K562 (cell line): ENCODE data around the gene PEX5L. TPM values are rescaled to one million over a fixed set of nuclear protein-coding genes. Genes with fewer than 3 reads are reported as not detected.

Source experiments
- ATAC-seq: fragments of 200-7000 bp; cut with Tn5 transposase; 3 replicates; pipeline ENCODE4 v1.9.1; 2020; ENCODE audit warnings: moderate library complexity
- BruUV-seq: library from RNA; stranded (reverse); fragments of 400-500 nt; replicated peaks from 2 replicates; lab custom pipeline; 2021; lab: Mats Ljungman, UMichigan
- CTCF ChIA-PET: fragments of 300-600 bp; formaldehyde crosslinking; extraction: SDS; loops from one replicate; lab custom pipeline; 2021; ENCODE audit warnings: low intra/inter-chr PET ratio; lab: Yijun Ruan, JAX
- POLR2A ChIA-PET: fragments of 300-600, 350-650 bp; sonication (Branson Sonifier 250); formaldehyde crosslinking; extraction: SDS; loops from one replicate; lab custom pipeline; 2021; ENCODE audit warnings: antibody characterized with exemption, inconsistent platforms; lab: Yijun Ruan, JAX
- DNase-seq, 4 experiments: peaks; one replicate each; pipeline versions ENCODE4 v3.0.0 to v3.0.0-alpha.2; 2011 to 2018; ENCODE audit warnings: low spot score in 3 of 4, mixed read lengths in 3 of 4; ENCODE audit errors: extremely low read depth in 1 of 4
- FAIRE-seq: peaks from 2 replicates; lab custom pipeline; 2011; peaks lifted over from hg19 to GRCh38; lab: Jason Lieb, UNC
- H2AFZ ChIP-seq: 2 replicates; pipeline ENCODE4 v1.6.0; 2011; ENCODE audit warnings: low read depth, low read length, control low read depth, inconsistent platforms
- H3K27ac ChIP-seq: fragments of 200-600 bp; 3 replicates; pipeline ENCODE4 v1.8.0; 2011; ENCODE audit warnings: low read depth, mild to moderate bottlenecking, control low read depth, inconsistent platforms, low read length, moderate library complexity, mixed read lengths; ENCODE audit errors: extremely low read depth
- H3K27me3 ChIP-seq, 2 experiments: fragments of 300-600 bp in 1 of 2; 2 replicates in 1 of 2; 3 replicates in 1 of 2; pipeline versions ENCODE4 v1.6.0 to v1.8.0; 2011; ENCODE audit warnings: inconsistent platforms in 2 of 2, low read length in 2 of 2, mild to moderate bottlenecking in 1 of 2, mixed read lengths in 1 of 2, moderate library complexity in 1 of 2; ENCODE audit not compliant: control insufficient read depth in 2 of 2, insufficient read depth in 2 of 2
- H3K36me3 ChIP-seq: fragments of 300-600 bp; 3 replicates; pipeline ENCODE4 v1.8.0; 2011; ENCODE audit warnings: mild to moderate bottlenecking, low read length, inconsistent platforms; ENCODE audit not compliant: control insufficient read depth, insufficient read depth
- H3K4me1 ChIP-seq, 2 experiments: fragments of 200-600 bp in 1 of 2; replicated peaks in 1 of 2; 2 replicates in 1 of 2; 3 replicates in 1 of 2; pipeline versions ENCODE4 v1.5.1 to v1.8.0; 2011; ENCODE audit warnings: inconsistent platforms in 2 of 2, low read length in 2 of 2, mild to moderate bottlenecking in 1 of 2, mixed read lengths in 1 of 2, moderate library complexity in 1 of 2; ENCODE audit not compliant: control insufficient read depth in 2 of 2, insufficient read depth in 2 of 2
- H3K4me2 ChIP-seq: 2 replicates; pipeline ENCODE4 v1.6.1; 2011; ENCODE audit warnings: low read length, control low read depth, inconsistent platforms, mixed read lengths; ENCODE audit not compliant: insufficient read depth
- H3K4me3 ChIP-seq: fragments of 200-600 bp; sonication (generic), shearing (Covaris generic); 2 replicates; pipeline ENCODE4 v1.5.1; 2016; ENCODE audit warnings: control low read depth, inconsistent platforms
- H3K79me2 ChIP-seq: fragments of 200-600 bp; 3 replicates; pipeline ENCODE4 v1.8.0; 2011; ENCODE audit warnings: low read length, inconsistent platforms; ENCODE audit not compliant: control insufficient read depth, insufficient read depth
- H3K9ac ChIP-seq, 2 experiments: 2 replicates each; pipeline versions ENCODE4 v1.6.0 to v1.6.1; 2011; ENCODE audit warnings: low read depth in 2 of 2, low read length in 2 of 2, control low read depth in 1 of 2, inconsistent platforms in 1 of 2, mild to moderate bottlenecking in 1 of 2, mixed read lengths in 1 of 2; ENCODE audit not compliant: insufficient read depth in 1 of 2
- H3K9me1 ChIP-seq: one replicate; pipeline ENCODE4 v1.6.0; 2011; ENCODE audit warnings: inconsistent platforms, mild to moderate bottlenecking, low read length, moderate library complexity; ENCODE audit not compliant: control insufficient read depth, insufficient read depth
- H3K9me3 ChIP-seq: replicated peaks from 2 replicates; pipeline ENCODE4 v1.5.1; 2011; ENCODE audit warnings: low read depth, low read length, inconsistent platforms; ENCODE audit not compliant: control insufficient read depth, insufficient read depth
- H4K20me1 ChIP-seq: replicated peaks from 2 replicates; pipeline ENCODE4 v1.6.1; 2011; ENCODE audit warnings: low read length, inconsistent platforms, mixed read lengths; ENCODE audit not compliant: control insufficient read depth, insufficient read depth
- ATF7 ChIP-seq: fragments of 450-650 bp; IDR thresholded peaks from 2 replicates; pipeline ENCODE4 v1.7.1; 2014; ENCODE audit warnings: mild to moderate bottlenecking, moderate library complexity
- CBX5 ChIP-seq: IDR thresholded peaks from 2 replicates; pipeline ENCODE4 v1.6.1; 2014; ENCODE audit warnings: low read depth, borderline replicate concordance
- DLX4 ChIP-seq: fragments of 250-450 bp; sonication (Bioruptor Pico); IDR thresholded peaks from 2 replicates; pipeline ENCODE4 v1.6.1; 2021; ENCODE audit warnings: mild to moderate bottlenecking
- ELK3 ChIP-seq: fragments of 450-650 bp; formaldehyde crosslinking; IDR thresholded peaks from 2 replicates; pipeline ENCODE4 v1.4.0; 2020; ENCODE audit warnings: mild to moderate bottlenecking
- GTF2B ChIP-seq: IDR thresholded peaks from 2 replicates; pipeline ENCODE4 v1.6.1; 2011; ENCODE audit not compliant: insufficient read length; ENCODE audit errors: extremely low read depth
- MCM3 ChIP-seq: fragments of 450-650 bp; IDR thresholded peaks from 2 replicates; pipeline ENCODE4 v1.6.1; 2016
- OTX1 ChIP-seq: fragments of 450-650 bp; formaldehyde crosslinking; IDR thresholded peaks from 2 replicates; pipeline ENCODE4 v1.4.0; 2022; ENCODE audit warnings: mild to moderate bottlenecking
- RAD51 ChIP-seq: fragments of 450-650 bp; IDR thresholded peaks from 2 replicates; pipeline ENCODE4 v1.7.1; 2016; ENCODE audit warnings: low read depth, mild to moderate bottlenecking, borderline replicate concordance
- TAF9B ChIP-seq: fragments of 450-650 bp; IDR thresholded peaks from 2 replicates; pipeline ENCODE4 v1.6.1; 2018; ENCODE audit warnings: mild to moderate bottlenecking; ENCODE audit not compliant: partially characterized antibody
- U2AF1 ChIP-seq: fragments of 200-400 bp; formaldehyde crosslinking; optimal IDR thresholded peaks from 2 replicates; pipeline ENCODE3; 2017; ENCODE audit warnings: mild to moderate bottlenecking, low read depth, low read length, moderate library complexity
- ZFPM2 ChIP-seq: fragments of 250-450 bp; sonication (Bioruptor Pico); IDR thresholded peaks from 2 replicates; pipeline ENCODE4 v1.5.1; 2022; ENCODE audit warnings: mild to moderate bottlenecking
- ZNF217 ChIP-seq: sonication (generic); formaldehyde crosslinking; IDR thresholded peaks from 2 replicates; pipeline ENCODE4 v1.8.0; 2022; ENCODE audit warnings: mild to moderate bottlenecking, missing genetic modification reagents
- ZNF41 ChIP-seq: fragments of 250-450 bp; sonication (Bioruptor Pico); conservative IDR thresholded peaks from 2 replicates; pipeline ENCODE4 v1.4.0; 2020; ENCODE audit warnings: mild to moderate bottlenecking
- WGBS: fragments of 100-300 bp; shearing (Covaris generic); methylation state at CpG from one replicate; pipeline ENCODE4 v1.1.6; 2016; ENCODE audit warnings: low coverage, mixed read lengths; ENCODE audit not compliant: insufficient coverage; ENCODE audit errors: missing lambda C conversion rate; 5-methylcytosine and 5-hydroxymethylcytosine counted together
- in situ Hi-C: fragments of 300-500 bp; cut with MboI; formaldehyde crosslinking; loops from 4 replicates; pipeline ENCODE4 v1.15.0; 2018; ENCODE audit warnings: inconsistent platforms, mixed read lengths
- intact Hi-C: fragments of 100-400 bp; cut with micrococcal nuclease; formaldehyde crosslinking; loops from 2 replicates; pipeline ENCODE4 v1.14.2; 2022
- polyA plus RNA-seq, 8 experiments: library from polyadenylated mRNA; depleted of rRNA in 4 of 8; stranded (reverse) in 5 of 8; unstranded in 3 of 8; fragments of >200 nt; fragmentation: Nextera tagmentation in 2 of 8; fragmentation: Illumina TruSeq in 1 of 8; extraction: Ambion mirVana in 2 of 8; extraction: Trizol in 1 of 8; gene quantifications; 2 replicates each; pipeline versions ENCODE4 v1.2.1 to v1.2.3, GENCODE V29; 2011 to 2014; ENCODE audit warnings: inconsistent platforms in 1 of 8, missing spikeins in 1 of 8
- total RNA-seq, 7 experiments: library from RNA; depleted of rRNA in 6 of 7; stranded (reverse); fragments of >200 nt in 6 of 7; fragmentation: Illumina TruSeq in 2 of 7; extraction: Trizol in 2 of 7; gene quantifications; 2 replicates each; pipeline versions ENCODE4 v1.2.1 to v1.2.3, GENCODE V29; 2011 to 2021; ENCODE audit warnings: low replicate concordance in 1 of 7

Gene PEX5L
- total and polyA plus RNA-seq, 9 of the 15 experiments (the other 6 are each of a cell fraction or from before 2014, with no cell fraction given) = not detected

- in situ Hi-C loops (no loop called here), intact Hi-C loops (no loop called here)
- TF ChIP-seq ELK3 (CRISPR knock-in tag) (no peak), ATF7 (no peak), OTX1 (no peak), ZNF217 (CRISPR knock-in tag) (no peak), TAF9B (no peak), MCM3 (no peak), ZFPM2 (no peak), RAD51 (no peak), U2AF1 (no peak), CBX5 (no peak), GTF2B (no peak), ZNF41 (no peak), DLX4 (CRISPR knock-in tag) (no peak)
- ATAC-seq (no peak), DNase-seq (no peak), FAIRE-seq (no peak)
- Histone ChIP-seq H3K4me3 (no peak overlapping the region), H3K9ac (no peak overlapping the region), H3K9me1 (no peaks in the 10 kb centered on the region), H3K79me2 (no peaks in the 10 kb centered on the region), H3K36me3 (no peaks in the 10 kb centered on the region), H2AFZ (no peak overlapping the region), H4K20me1 (no peaks in the 10 kb centered on the region), H3K4me2 (no peak overlapping the region), H3K9me3 (no peaks in the 10 kb centered on the region), H3K4me1 (no peaks in the 10 kb centered on the region), H3K27ac (no peak overlapping the region), H3K27me3 (no peaks in the 10 kb centered on the region)
- POLR2A ChIA-PET = no interaction called here
- CTCF ChIA-PET = no interaction called here
- BruUV-seq = no TSS peak
- whole genome bisulfite sequencing = 3% methylated on average over 2 of the region's 2 CpGs
Measured at GRCh38 chr3:179848711-179849110, 188.0 kb downstream of the PEX5L start.
